ENCODE results near the gene CDC42SE2.

DNA sequence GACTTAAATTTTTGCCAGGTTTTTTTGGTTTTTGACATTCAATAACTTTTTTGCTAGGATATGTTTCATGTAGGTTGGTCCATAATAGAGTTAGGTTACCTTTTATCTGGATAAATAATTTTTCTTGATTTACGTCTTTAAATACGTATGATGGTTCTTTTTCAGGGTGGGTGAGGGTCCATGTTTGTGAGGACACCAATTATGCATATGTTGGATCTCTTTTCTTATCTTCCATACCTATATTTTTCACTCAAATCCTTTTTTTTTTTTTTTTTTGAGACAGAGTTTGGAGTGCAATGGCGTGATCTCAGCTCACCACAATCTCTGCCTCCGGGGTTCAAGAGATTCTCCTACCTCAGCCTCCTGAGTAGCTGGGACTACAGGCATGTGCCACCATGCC lies 17.3 kb upstream of the CDC42SE2 start:
- TF ChIP-seq CTCF (IDR thresholded peaks at IDR 0.05), result no peak
- TF ChIP-seq POLR2A (IDR thresholded peaks at IDR 0.05), result no peak

Data from adrenal gland (tissue), 5 donors.